ENCODE measurements around the gene BBOX1.

DNA sequence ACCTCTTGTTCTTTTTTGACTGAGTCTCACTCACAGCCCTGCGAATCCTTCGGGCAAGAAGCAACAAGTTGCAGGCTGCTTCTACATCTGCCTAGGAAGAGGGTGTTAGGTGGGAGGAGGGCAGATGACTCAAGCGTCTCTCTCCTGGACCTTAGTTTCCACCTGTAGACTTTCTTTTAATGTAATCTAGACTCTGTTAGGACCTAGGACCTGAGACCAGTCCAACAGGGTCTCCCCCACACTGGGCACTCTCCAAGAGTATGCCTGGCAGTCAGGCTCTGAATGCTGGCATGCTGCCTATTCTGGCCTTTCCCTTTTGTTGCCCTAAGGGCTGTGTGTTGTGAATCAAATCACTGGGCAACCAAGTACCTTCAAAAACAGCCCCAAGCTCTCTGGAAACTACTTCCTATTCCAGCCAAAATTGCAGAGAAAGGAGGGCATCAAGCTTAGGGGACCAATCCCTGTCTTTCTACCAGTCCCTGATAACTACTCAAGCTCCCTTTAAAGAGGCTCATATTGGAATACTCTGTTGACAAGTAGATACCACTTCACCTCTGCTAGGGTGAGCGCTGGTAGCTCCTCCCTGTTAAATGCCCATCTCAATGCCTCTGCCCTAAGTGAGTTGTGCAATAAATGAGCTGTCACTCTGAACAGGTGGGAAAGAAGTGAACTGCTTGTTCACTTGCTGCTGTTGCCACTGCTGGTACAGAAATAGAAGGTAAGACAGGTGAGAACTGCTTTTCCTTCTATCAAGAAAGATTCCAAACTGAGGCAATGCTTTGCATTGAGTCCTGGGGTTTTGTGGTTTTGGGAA is at the start of gene BBOX1:
- TF ChIP-seq, protein P1, sequence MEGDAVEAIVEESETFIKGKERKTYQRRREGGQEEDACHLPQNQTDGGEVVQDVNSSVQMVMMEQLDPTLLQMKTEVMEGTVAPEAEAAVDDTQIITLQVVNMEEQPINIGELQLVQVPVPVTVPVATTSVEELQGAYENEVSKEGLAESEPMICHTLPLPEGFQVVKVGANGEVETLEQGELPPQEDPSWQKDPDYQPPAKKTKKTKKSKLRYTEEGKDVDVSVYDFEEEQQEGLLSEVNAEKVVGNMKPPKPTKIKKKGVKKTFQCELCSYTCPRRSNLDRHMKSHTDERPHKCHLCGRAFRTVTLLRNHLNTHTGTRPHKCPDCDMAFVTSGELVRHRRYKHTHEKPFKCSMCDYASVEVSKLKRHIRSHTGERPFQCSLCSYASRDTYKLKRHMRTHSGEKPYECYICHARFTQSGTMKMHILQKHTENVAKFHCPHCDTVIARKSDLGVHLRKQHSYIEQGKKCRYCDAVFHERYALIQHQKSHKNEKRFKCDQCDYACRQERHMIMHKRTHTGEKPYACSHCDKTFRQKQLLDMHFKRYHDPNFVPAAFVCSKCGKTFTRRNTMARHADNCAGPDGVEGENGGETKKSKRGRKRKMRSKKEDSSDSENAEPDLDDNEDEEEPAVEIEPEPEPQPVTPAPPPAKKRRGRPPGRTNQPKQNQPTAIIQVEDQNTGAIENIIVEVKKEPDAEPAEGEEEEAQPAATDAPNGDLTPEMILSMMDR (IDR thresholded peaks at IDR 0.05) = no peak
- no peak for TF ChIP-seq EZH2 (IDR thresholded peaks at IDR 0.05)

Data from neural progenitor cell (in vitro differentiated cells).